EH (cell line): Measurements from ENCODE around the gene CA12.
A peak's percentile ranks its signal among the peaks of the same experiment; 100 is the strongest.

Source experiments
- DNase-seq: peaks from one replicate; pipeline ENCODE4 v3.0.0-alpha.2; 2015; ENCODE audit warnings: low read depth

The CA12 gene

DNA sequence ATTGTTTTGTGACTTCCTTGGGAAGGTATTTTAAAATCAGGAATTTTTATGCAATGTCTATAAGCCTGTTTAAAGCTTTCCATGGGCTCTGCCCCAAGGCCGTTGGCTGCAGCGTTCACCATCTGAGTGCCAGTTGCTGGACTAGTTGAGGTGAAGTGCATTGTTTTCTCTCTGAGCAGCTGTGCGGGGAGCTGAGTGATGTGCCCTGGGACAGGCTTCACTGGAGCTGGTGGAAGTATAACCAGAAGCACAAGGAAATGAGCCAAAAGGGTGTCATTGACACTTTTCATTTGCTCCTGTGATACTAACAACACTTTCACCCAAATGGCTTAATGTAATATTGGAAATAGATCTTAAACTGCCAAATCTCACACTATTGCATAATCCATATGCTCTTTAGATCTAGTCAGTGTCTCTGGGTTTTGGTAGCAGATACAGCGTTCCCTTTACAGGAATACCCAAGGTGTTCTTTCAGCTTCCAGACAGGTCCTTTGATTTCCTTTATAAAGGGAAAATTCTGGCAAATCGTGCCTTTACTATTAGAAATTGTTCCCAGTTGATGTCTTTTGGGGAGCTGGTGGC lies 75.1 kb downstream of the CA12 start:
- no peak for DNase-seq

GRCh38 chr15:63305260-63305659 lies 76.4 kb downstream of the CA12 start:
- DNase-seq, result no peak

DNA sequence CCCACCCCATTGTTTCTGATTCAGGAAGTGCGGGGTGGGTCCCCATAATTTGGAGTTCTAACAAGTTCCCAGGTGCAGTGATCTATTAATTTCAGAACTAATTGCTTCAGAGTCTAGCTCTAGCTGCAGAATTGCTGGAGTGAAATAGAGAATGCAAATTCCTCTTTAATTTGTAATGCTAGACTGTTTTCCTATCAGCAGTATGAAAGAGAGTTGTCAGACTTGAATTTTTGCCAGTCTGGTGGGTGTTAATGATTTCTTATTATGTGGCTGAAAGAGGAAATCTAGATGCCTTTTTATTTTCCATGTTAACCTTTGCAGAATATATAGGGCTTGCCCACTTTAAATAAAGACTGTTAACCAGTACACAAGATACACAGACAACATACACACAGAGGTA lies 80.6 kb downstream of the CA12 start:
- no peak for DNase-seq

- no peak for DNase-seq
These were observed 81.6 kb downstream of the CA12 start for GRCh38 chr15:63299943-63300575.

- DNase-seq, result no peak
These were observed 85.5 kb downstream of the CA12 start for GRCh38 chr15:63296195-63296594.

GRCh38 chr15:63295341-63295740 lies 86.3 kb downstream of the CA12 start:
- no peak for DNase-seq

DNA sequence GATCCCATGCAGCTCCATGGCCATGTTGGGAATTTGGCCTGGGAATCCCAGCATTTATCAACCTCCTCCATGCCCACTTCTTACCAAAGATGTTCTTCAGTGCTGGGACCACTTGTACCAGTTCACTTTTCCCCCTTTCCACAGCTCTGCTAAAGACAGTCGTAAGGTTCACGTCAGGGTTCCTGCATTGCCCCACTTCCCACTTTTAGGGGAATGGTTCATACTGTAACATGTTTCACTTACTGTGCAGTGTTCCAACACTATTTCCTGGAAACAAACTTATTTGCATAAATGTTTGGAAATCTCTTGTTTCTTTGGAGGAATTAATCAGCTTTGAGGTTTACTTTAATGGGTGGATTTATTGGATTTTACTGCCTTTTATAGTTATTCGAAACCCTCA lies 87.3 kb downstream of the CA12 start:
- no peak for DNase-seq

DNA sequence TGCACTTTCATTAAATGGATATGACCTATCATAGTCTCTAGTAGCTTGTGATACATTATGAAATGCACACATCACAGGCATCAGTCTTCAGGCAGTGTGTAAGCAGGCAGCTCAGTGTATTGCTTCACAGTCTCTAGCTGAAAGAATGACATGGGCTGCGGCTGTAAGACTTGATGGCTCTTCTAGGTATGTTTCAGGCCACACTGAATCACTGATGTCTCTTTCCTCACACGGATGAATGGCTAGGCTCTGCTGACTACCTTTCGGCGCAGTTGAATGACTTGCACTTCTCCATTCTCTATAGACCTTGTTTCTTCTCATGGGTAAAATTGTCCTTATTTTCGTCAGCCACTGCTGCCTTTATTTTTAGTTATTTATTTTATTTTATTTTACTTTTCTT lies 88.9 kb downstream of the CA12 start:
- peak; percentile 68 for DNase-seq

DNA sequence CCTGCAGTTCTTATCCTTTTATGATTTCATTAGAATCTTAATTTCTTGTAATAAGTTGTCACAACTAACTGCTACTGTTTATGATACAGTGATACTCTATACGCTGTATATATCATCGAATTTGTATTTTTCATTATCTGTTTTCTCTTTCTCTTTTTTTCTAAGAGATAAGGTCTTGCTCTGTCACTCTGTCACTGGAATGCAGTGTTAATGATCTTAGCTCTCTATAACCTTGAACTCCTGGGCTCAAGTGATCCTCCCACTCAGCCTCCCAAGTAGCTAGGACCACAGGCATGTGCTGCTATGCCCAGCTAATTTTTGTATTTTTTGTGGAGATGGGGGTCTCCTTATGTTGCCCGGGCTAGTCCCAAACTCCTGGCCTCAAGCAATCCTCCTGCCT lies 89.4 kb downstream of the CA12 start:
- peak; percentile 15 for DNase-seq

GRCh38 chr15:63291507-63291906 lies 90.1 kb downstream of the CA12 start:
- DNase-seq, result peak; percentile 98

DNA sequence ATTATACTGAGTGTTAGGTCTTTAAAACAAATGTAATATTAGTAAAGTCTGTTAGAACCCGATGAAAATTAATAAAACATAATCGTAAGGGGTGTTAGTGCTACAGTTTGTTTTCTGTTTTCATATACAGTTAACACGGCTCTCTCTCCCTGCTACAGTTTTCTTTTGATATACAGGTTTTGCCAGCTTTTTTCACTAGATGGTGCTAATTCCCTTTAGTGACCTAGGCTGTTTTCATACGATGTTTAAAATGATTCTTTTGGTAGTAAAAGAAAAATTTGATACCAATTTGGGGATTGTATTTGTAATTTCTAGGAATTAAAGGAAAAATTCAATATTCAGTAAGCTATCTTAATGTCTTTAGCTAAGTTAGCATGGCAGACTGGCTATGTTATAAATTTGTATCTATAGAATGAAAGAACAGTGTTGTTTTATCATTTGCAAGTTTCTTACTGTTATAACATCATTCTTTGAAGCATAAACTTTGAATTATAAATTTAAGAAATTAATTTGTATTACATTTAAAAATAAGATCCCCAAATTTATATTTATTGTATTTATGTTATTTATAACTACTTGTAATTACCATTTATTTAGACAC lies 92.8 kb downstream of the CA12 start:
- peak; percentile 73 for DNase-seq

GRCh38 chr15:63288342-63288741 lies 93.3 kb downstream of the CA12 start:
- DNase-seq, result no peak

DNA sequence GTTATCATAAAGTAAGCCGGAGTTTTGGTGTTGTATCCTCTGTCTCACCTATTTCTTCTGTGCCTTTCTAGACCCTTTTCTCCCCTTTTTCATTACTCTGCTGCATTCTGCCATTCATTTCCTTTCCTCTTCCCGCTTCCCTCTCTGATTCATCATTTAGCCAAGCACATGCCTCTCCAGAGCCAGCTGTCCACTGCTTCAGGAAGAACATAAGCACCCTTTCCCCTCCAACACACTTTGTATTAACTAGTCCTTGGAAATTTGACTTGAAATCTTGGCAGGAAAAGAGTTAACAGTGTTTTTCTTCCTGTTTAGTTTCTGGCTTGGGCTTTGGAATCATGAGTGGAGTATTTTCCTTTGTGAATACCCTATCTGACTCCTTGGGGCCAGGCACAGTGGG lies 94.5 kb downstream of the CA12 start:
- DNase-seq, result peak; percentile 40

GRCh38 chr15:63284335-63284734 lies 97.3 kb downstream of the CA12 start:
- DNase-seq, result no peak

DNA sequence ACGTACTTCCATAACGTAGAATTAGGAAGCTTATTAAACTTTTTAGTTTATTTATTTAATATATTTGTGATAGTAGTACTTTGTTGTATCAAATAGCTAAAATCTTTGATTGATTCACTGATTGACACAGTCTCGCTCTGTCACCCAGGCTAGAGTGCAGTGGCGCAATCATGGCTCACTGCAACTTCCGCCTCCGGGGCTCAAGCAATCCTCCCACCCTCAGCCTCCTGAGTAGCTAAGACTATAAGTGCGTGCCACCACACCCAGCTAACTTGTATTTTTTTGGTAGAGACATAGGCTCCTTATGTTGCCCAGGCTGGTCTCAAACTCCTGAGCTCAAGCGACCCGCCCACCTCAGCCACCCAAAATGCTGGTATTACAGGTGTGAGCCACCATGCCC lies 98.5 kb downstream of the CA12 start:
- no peak for DNase-seq

DNA sequence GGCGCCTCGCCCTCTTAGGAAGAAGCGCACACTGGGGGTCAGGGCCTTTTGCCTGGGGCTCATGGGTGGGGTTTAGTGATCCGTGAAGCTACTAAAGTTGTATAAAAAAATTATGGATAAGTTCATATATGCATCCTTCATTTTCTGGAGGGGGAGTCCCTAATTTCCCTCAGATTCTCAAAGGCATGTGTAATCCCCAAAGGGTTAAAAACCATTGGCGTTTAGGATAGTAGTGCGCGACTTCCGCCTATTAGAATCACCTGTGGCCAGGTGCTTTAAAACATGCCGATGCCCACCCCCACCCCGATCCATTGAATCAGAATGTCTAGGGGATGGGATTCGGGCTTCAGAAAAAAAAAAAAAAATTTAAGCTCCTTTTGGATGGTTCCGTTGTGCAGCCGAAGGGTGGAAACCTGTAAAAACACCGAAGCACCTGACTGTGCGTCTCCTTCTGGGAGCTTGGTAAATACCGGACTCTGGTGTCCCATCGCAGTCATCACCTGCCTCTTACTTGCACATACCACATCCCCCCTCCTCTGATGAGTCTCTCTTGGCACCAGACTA lies 103.7 kb downstream of the CA12 start:
- DNase-seq, result no peak

GRCh38 chr15:63277038-63277892 lies 104.4 kb downstream of the CA12 start, which contains the start of gene APH1B:
APH1B (plus strand) TSS chr15:63277605; CDS start chr15:63277624, 19 bp downstream.
- DNase-seq, result peak; percentile 79

DNA sequence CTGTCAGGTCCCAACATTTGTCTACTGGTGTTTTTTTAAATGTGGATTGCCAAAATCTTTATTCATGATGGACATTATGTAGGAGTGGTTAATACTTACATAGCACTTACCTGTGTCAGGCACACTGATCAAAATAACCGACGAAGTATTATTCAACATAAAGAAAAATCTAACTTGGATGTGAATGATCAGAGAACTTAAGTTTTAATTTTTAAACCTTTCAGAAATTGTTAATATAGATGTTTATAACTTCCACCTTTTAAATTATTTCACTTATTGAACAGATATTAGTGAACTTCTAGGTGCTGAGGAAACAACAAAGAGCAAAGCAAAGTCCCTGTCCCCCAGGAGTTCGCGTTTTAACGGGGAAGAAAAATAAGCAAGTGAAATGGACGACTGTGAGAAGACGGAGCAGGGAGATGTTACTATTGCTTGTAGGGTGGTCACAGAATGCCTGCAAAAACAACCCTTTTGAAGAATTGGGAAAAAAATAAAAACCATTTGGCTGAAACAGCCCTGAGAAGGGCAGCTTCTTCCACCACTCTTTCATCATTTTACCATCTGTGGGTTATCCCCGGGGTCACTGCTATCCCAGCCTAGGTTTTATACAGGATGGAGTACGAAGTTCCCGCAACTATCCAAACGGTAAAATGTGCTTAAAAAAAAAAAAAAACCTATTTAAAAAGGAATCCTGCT lies 105.2 kb downstream of the CA12 start:
- no peak for DNase-seq

DNA sequence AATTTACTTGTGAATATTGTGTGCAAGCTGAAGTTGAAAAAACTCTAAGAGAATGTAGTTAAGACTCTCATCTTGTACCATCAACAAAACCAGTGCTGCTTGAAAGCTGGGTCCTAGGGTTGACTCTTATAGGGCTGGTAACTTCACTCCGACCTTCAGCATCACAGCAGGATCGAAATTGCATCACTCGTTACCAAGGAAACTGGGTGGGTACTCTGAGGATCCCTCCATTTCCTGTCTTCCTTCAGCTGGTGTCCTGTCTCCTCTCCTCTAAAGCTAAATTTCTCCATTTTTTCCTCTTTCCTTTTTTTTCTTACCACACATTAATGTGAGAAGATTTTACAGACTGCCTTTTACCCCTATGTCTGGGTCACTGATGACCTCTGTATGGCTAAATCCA lies 107.2 kb downstream of the CA12 start:
- DNase-seq, result peak; percentile 43
